ENCODE results near the gene ADH1B. TPM values are rescaled to one million over a fixed set of nuclear protein-coding genes. Genes with fewer than 3 reads are reported as not detected.
A peak's percentile ranks its signal among the peaks of the same experiment; 100 is the strongest.
"Not testable (repeated sequence)": the region's sequence is repeated elsewhere in the genome, so short reads cannot be mapped to it uniquely, and the experiment has no call there.

Gene ADH1B
- 100 to 1,000 TPM in 1 of 4 donors, 10 to 100 TPM in 2, 1 to 10 TPM in 1; 3.8 to 237 (median 58.6) TPM for polyA plus RNA-seq
- long read RNA-seq, donor 1, full-length matches to known transcripts: 8 of 8 reads
- long read RNA-seq, donor 1, partial matches to known transcripts: 0 of 8 reads
- long read RNA-seq, donor 1, other reads (novel, unspliced or antisense): 0 of 8 reads
- long read RNA-seq, donor 2, full-length matches to known transcripts: 4 of 4 reads
- long read RNA-seq, donor 2, partial matches to known transcripts: 0 of 4 reads
- long read RNA-seq, donor 2, other reads (novel, unspliced or antisense): 0 of 4 reads
- long read RNA-seq, donor 3, full-length matches to known transcripts: 2 of 2 reads
- long read RNA-seq, donor 3, partial matches to known transcripts: 0 of 2 reads
- long read RNA-seq, donor 3, other reads (novel, unspliced or antisense): 0 of 2 reads
- long read RNA-seq, donor 4: 0 reads
- long read RNA-seq, donor 5: 0 reads
- long read RNA-seq, donor 6: 0 reads
- long read RNA-seq, donor 7: 0 reads
- long read RNA-seq, donor 8: 0 reads
- long read RNA-seq, donor 9: 0 reads
- long read RNA-seq, donor 10, full-length matches to known transcripts: 4 of 4 reads
- long read RNA-seq, donor 10, partial matches to known transcripts: 0 of 4 reads
- long read RNA-seq, donor 10, other reads (novel, unspliced or antisense): 0 of 4 reads

- Histone ChIP-seq H3K4me1 (ENCODE audit: control insufficient read depth in 3 of 3, insufficient read depth in 2 of 3, low read depth in 1 of 3, low read length in 2 of 3) (no peaks in the 10 kb centered on the region), H3K4me3 (ENCODE audit: low read depth in 1 of 3, low read length in 3 of 3) (no peak within 1 kb of the TSS), H3K27me3 (ENCODE audit: control insufficient read depth in 3 of 3, insufficient read depth in 3 of 3, low read length in 3 of 3) (no peaks in the 10 kb centered on the region), H3K36me3 (ENCODE audit: control insufficient read depth in 3 of 3, insufficient read depth in 2 of 3, low read depth in 1 of 3, low read length in 3 of 3) (no peaks in the 10 kb centered on the region), H3K27ac (ENCODE audit: low read depth in 1 of 3, low read length in 2 of 3) (peak within 1 kb of the TSS in 1 of 3 donors; percentile 25), H3K9me3 (ENCODE audit: control insufficient read depth in 2 of 2, insufficient read depth in 1 of 2, low read depth in 1 of 2, low read length in 1 of 2) (peaks cover 0 to 2% of the 10 kb centered on the region in 2 donors)
- WGBS, 3 donors: 29 to 37% (median 31%) methylated on average over 8 of the region's 8 CpGs
- no peak for FAIRE-seq
- peak in 1 of 2 donors; percentile 17 for DNase-seq
These were observed at the start of gene ADH1B for GRCh38 chr4:99321241-99322191. ADH1B (minus strand) TSS chr4:99321401; CDS start chr4:99321331, 70 bp downstream.

GRCh38 chr4:99367817-99368216 lies 46.6 kb upstream of the ADH1B start:
- H3K4me3 ChIP-seq (ENCODE audit: low read depth in 1 of 3, low read length in 3 of 3); H3K4me1 ChIP-seq (ENCODE audit: control insufficient read depth in 3 of 3, insufficient read depth in 2 of 3, low read depth in 1 of 3, low read length in 2 of 3); DNase-seq; H3K27me3 ChIP-seq (ENCODE audit: control insufficient read depth in 3 of 3, insufficient read depth in 3 of 3, low read length in 3 of 3); FAIRE-seq; H3K27ac ChIP-seq (ENCODE audit: low read depth in 1 of 3, low read length in 2 of 3); H3K36me3 ChIP-seq (ENCODE audit: control insufficient read depth in 3 of 3, insufficient read depth in 2 of 3, low read depth in 1 of 3, low read length in 3 of 3): not testable (repeated sequence)
- peaks cover 0 to 15% of the 10 kb centered on the region in 2 donors for H3K9me3 ChIP-seq (ENCODE audit: control insufficient read depth in 2 of 2, insufficient read depth in 1 of 2, low read depth in 1 of 2, low read length in 1 of 2)
- WGBS, 3 donors: 55 to 80% (median 78%) methylated on average over 2 of the region's 2 CpGs

GRCh38 chr4:99366491-99366890 lies 45.3 kb upstream of the ADH1B start:
- WGBS, 3 donors: 30 to 77% (median 41%) methylated on average over 1 of the region's 1 CpG

GRCh38 chr4:99362768-99363167 lies 41.6 kb upstream of the ADH1B start:
- no peak overlapping the region for H3K27ac ChIP-seq (ENCODE audit: low read depth in 1 of 3, low read length in 2 of 3)
- no peak overlapping the region for H3K4me3 ChIP-seq (ENCODE audit: low read depth in 1 of 3, low read length in 3 of 3)
- no peaks in the 10 kb centered on the region for H3K36me3 ChIP-seq (ENCODE audit: control insufficient read depth in 3 of 3, insufficient read depth in 2 of 3, low read depth in 1 of 3, low read length in 3 of 3)
- FAIRE-seq (no peak), DNase-seq (no peak)
- H3K27me3 ChIP-seq (ENCODE audit: control insufficient read depth in 3 of 3, insufficient read depth in 3 of 3, low read length in 3 of 3): no peaks in the 10 kb centered on the region
- peaks cover 0 to 12% of the 10 kb centered on the region in 2 donors for H3K9me3 ChIP-seq (ENCODE audit: control insufficient read depth in 2 of 2, insufficient read depth in 1 of 2, low read depth in 1 of 2, low read length in 1 of 2)
- H3K4me1 ChIP-seq (ENCODE audit: control insufficient read depth in 3 of 3, insufficient read depth in 2 of 3, low read depth in 1 of 3, low read length in 2 of 3): no peaks in the 10 kb centered on the region

More at GRCh38 chr4:99366491-99366890, 45.3 kb upstream of the ADH1B start:
- H3K4me1 ChIP-seq (ENCODE audit: control insufficient read depth in 3 of 3, insufficient read depth in 2 of 3, low read depth in 1 of 3, low read length in 2 of 3): no peaks in the 10 kb centered on the region
- DNase-seq (no peak), FAIRE-seq (peak; percentile 76)
- H3K4me3 ChIP-seq (ENCODE audit: low read depth in 1 of 3, low read length in 3 of 3): no peak overlapping the region
- no peaks in the 10 kb centered on the region for H3K36me3 ChIP-seq (ENCODE audit: control insufficient read depth in 3 of 3, insufficient read depth in 2 of 3, low read depth in 1 of 3, low read length in 3 of 3)
- H3K9me3 ChIP-seq (ENCODE audit: control insufficient read depth in 2 of 2, insufficient read depth in 1 of 2, low read depth in 1 of 2, low read length in 1 of 2): peaks cover 0 to 6% of the 10 kb centered on the region in 2 donors
- H3K27ac ChIP-seq (ENCODE audit: low read depth in 1 of 3, low read length in 2 of 3): no peak overlapping the region
- no peaks in the 10 kb centered on the region for H3K27me3 ChIP-seq (ENCODE audit: control insufficient read depth in 3 of 3, insufficient read depth in 3 of 3, low read length in 3 of 3)

- Histone ChIP-seq H3K9me3 (ENCODE audit: control insufficient read depth in 2 of 2, insufficient read depth in 1 of 2, low read depth in 1 of 2, low read length in 1 of 2) (peaks cover 0 to 12% of the 10 kb centered on the region in 2 donors), H3K27me3 (ENCODE audit: control insufficient read depth in 3 of 3, insufficient read depth in 3 of 3, low read length in 3 of 3) (no peaks in the 10 kb centered on the region), H3K27ac (ENCODE audit: low read depth in 1 of 3, low read length in 2 of 3) (no peak overlapping the region), H3K36me3 (ENCODE audit: control insufficient read depth in 3 of 3, insufficient read depth in 2 of 3, low read depth in 1 of 3, low read length in 3 of 3) (no peaks in the 10 kb centered on the region), H3K4me3 (ENCODE audit: low read depth in 1 of 3, low read length in 3 of 3) (no peak overlapping the region), H3K4me1 (ENCODE audit: control insufficient read depth in 3 of 3, insufficient read depth in 2 of 3, low read depth in 1 of 3, low read length in 2 of 3) (no peaks in the 10 kb centered on the region)
- FAIRE-seq: no peak
- no peak for DNase-seq
These were observed 40.7 kb upstream of the ADH1B start for GRCh38 chr4:99361899-99362275.

GRCh38 chr4:99361268-99361898 lies 40.2 kb upstream of the ADH1B start:
- H3K9me3 ChIP-seq (ENCODE audit: control insufficient read depth in 2 of 2, insufficient read depth in 1 of 2, low read depth in 1 of 2, low read length in 1 of 2): peaks cover 0 to 12% of the 10 kb centered on the region in 2 donors

GRCh38 chr4:99359480-99360204 lies 38.4 kb upstream of the ADH1B start:
- FAIRE-seq: no peak
- WGBS, 3 donors: 90 to 92% (median 92%) methylated on average over 25 to 27 of the region's 27 CpGs
- H3K9me3 ChIP-seq (ENCODE audit: control insufficient read depth in 2 of 2, insufficient read depth in 1 of 2, low read depth in 1 of 2, low read length in 1 of 2): peaks cover 0 to 16% of the 10 kb centered on the region in 2 donors

More at GRCh38 chr4:99361268-99361898, 40.2 kb upstream of the ADH1B start:
- FAIRE-seq (no peak), DNase-seq (no peak)
- Histone ChIP-seq H3K36me3 (ENCODE audit: control insufficient read depth in 3 of 3, insufficient read depth in 2 of 3, low read depth in 1 of 3, low read length in 3 of 3) (no peaks in the 10 kb centered on the region), H3K4me3 (ENCODE audit: low read depth in 1 of 3, low read length in 3 of 3) (no peak overlapping the region), H3K27me3 (ENCODE audit: control insufficient read depth in 3 of 3, insufficient read depth in 3 of 3, low read length in 3 of 3) (no peaks in the 10 kb centered on the region), H3K27ac (ENCODE audit: low read depth in 1 of 3, low read length in 2 of 3) (no peak overlapping the region), H3K4me1 (ENCODE audit: control insufficient read depth in 3 of 3, insufficient read depth in 2 of 3, low read depth in 1 of 3, low read length in 2 of 3) (no peaks in the 10 kb centered on the region)

More at GRCh38 chr4:99359480-99360204, 38.4 kb upstream of the ADH1B start:
- no peak overlapping the region for H3K27ac ChIP-seq (ENCODE audit: low read depth in 1 of 3, low read length in 2 of 3)
- no peaks in the 10 kb centered on the region for H3K36me3 ChIP-seq (ENCODE audit: control insufficient read depth in 3 of 3, insufficient read depth in 2 of 3, low read depth in 1 of 3, low read length in 3 of 3)
- DNase-seq: no peak
- no peaks in the 10 kb centered on the region for H3K27me3 ChIP-seq (ENCODE audit: control insufficient read depth in 3 of 3, insufficient read depth in 3 of 3, low read length in 3 of 3)
- no peaks in the 10 kb centered on the region for H3K4me1 ChIP-seq (ENCODE audit: control insufficient read depth in 3 of 3, insufficient read depth in 2 of 3, low read depth in 1 of 3, low read length in 2 of 3)
- no peak overlapping the region for H3K4me3 ChIP-seq (ENCODE audit: low read depth in 1 of 3, low read length in 3 of 3)

Measured in small intestine (tissue), 16 donors.